RWPE2 (cell line): ENCODE data around the gene CCDC90B.
"Not testable (repeated sequence)": the region's sequence is repeated elsewhere in the genome, so short reads cannot be mapped to it uniquely, and the experiment has no call there.

ENCODE experiments used
- ATAC-seq: fragments of 200-7000 bp; cut with Tn5 transposase; 3 replicates; pipeline ENCODE4 v1.9.1; 2021; ENCODE audit warnings: low read depth
- DNase-seq: peaks from one replicate; pipeline ENCODE4 v3.0.0-alpha.2; 2020; ENCODE audit warnings: low spot score
- H3K27ac ChIP-seq: fragments of 450-650 bp; 2 replicates; pipeline ENCODE4 v1.5.1; 2017; ENCODE audit warnings: mild to moderate bottlenecking; ENCODE audit not compliant: poor library complexity, severe bottlenecking
- H3K27me3 ChIP-seq: fragments of 250-450 bp; sonication (Bioruptor Pico); 2 replicates; pipeline ENCODE4 v1.5.1; 2021; ENCODE audit warnings: mild to moderate bottlenecking, moderate library complexity; ENCODE audit not compliant: insufficient read depth, poor library complexity, severe bottlenecking
- H3K36me3 ChIP-seq: fragments of 250-450 bp; sonication (Bioruptor Pico); 2 replicates; pipeline ENCODE4 v1.5.1; 2020; ENCODE audit warnings: low read depth, mild to moderate bottlenecking, moderate library complexity
- H3K4me1 ChIP-seq: fragments of 250-450 bp; sonication (Bioruptor Pico); 2 replicates; pipeline ENCODE4 v1.5.1; 2021; ENCODE audit warnings: mild to moderate bottlenecking, moderate library complexity; ENCODE audit not compliant: insufficient read depth, poor library complexity, severe bottlenecking
- H3K4me3 ChIP-seq: fragments of 250-450 bp; sonication (Bioruptor Pico); 2 replicates; pipeline ENCODE4 v1.5.1; 2021; ENCODE audit warnings: mild to moderate bottlenecking, moderate library complexity; ENCODE audit not compliant: severe bottlenecking
- H3K9me3 ChIP-seq: fragments of 250-450 bp; sonication (Bioruptor Pico); 2 replicates; pipeline ENCODE4 v1.5.1; 2021; ENCODE audit warnings: mild to moderate bottlenecking, moderate library complexity; ENCODE audit not compliant: severe bottlenecking
- CTCF ChIP-seq: fragments of 450-650 bp; IDR thresholded peaks from one replicate; pipeline ENCODE4 v1.5.1; 2017; ENCODE audit warnings: mild to moderate bottlenecking, moderate library complexity; ENCODE audit not compliant: poor library complexity, severe bottlenecking

CCDC90B gene

GRCh38 chr11:83318931-83319330 lies 32.8 kb upstream of the CCDC90B start:
- Histone ChIP-seq H3K9me3 (no peaks in the 10 kb centered on the region), H3K27ac (no peak overlapping the region), H3K4me1 (no peaks in the 10 kb centered on the region), H3K36me3 (no peaks in the 10 kb centered on the region), H3K4me3 (no peak overlapping the region), H3K27me3 (peaks cover 8% of the 10 kb centered on the region)
- ATAC-seq: no peak
- no peak for DNase-seq
- no peak for TF ChIP-seq CTCF

GRCh38 chr11:83317757-83318690 lies 31.9 kb upstream of the CCDC90B start:
- no peak overlapping the region for H3K27ac ChIP-seq
- no peaks in the 10 kb centered on the region for H3K36me3 ChIP-seq
- no peak for DNase-seq
- H3K4me3 ChIP-seq: no peak overlapping the region
- no peaks in the 10 kb centered on the region for H3K9me3 ChIP-seq
- TF ChIP-seq CTCF: no peak
- H3K4me1 ChIP-seq: no peaks in the 10 kb centered on the region
- ATAC-seq: peak; percentile 41; the same call in 1 of the 3 replicates
- peaks cover 4% of the 10 kb centered on the region for H3K27me3 ChIP-seq

- not testable (repeated sequence) for H3K27ac ChIP-seq, ATAC-seq, DNase-seq, H3K27me3 ChIP-seq, H3K9me3 ChIP-seq, H3K4me3 ChIP-seq, H3K36me3 ChIP-seq, H3K4me1 ChIP-seq
These were observed 30.7 kb upstream of the CCDC90B start for GRCh38 chr11:83316897-83317268.

- not testable (repeated sequence) for H3K27ac ChIP-seq, H3K4me1 ChIP-seq, DNase-seq, H3K27me3 ChIP-seq, H3K4me3 ChIP-seq, ATAC-seq, H3K9me3 ChIP-seq, H3K36me3 ChIP-seq
These were observed 30.2 kb upstream of the CCDC90B start for GRCh38 chr11:83316143-83316896.

- no peak for ATAC-seq
- no peak overlapping the region for H3K27ac ChIP-seq
These were observed 26.3 kb upstream of the CCDC90B start for GRCh38 chr11:83312430-83312829.

More at GRCh38 chr11:83312430-83312829, 26.3 kb upstream of the CCDC90B start:
- Histone ChIP-seq H3K9me3 (no peaks in the 10 kb centered on the region), H3K4me1 (no peaks in the 10 kb centered on the region), H3K27me3 (no peaks in the 10 kb centered on the region), H3K4me3 (no peak overlapping the region), H3K36me3 (no peaks in the 10 kb centered on the region)
- no peak for TF ChIP-seq CTCF
- no peak for DNase-seq
